GM04503 (cell line): Measurements from ENCODE around the gene SYNJ2.
A peak's percentile ranks its signal among the peaks of the same experiment; 100 is the strongest.

Source experiments
- DNase-seq: peaks from one replicate; pipeline ENCODE4 v3.0.0-alpha.2; 2012; ENCODE audit warnings: low read depth

The SYNJ2 gene

GRCh38 chr6:158041788-158042187 lies 60.1 kb downstream of the SYNJ2 start:
- no peak for DNase-seq

GRCh38 chr6:158042245-158042798 lies 60.7 kb downstream of the SYNJ2 start:
- DNase-seq, result no peak

GRCh38 chr6:158043008-158043407 lies 61.3 kb downstream of the SYNJ2 start:
- DNase-seq, result no peak

- no peak for DNase-seq
Observed at GRCh38 chr6:158043586-158044524, 62.2 kb downstream of the SYNJ2 start.

- DNase-seq, result no peak
Observed at GRCh38 chr6:158044525-158044888, 62.8 kb downstream of the SYNJ2 start.

- no peak for DNase-seq
Observed at GRCh38 chr6:158046201-158047126, 64.8 kb downstream of the SYNJ2 start.

- DNase-seq, result no peak
Observed at GRCh38 chr6:158047127-158047518, 65.5 kb downstream of the SYNJ2 start.

- no peak for DNase-seq
Observed at GRCh38 chr6:158047563-158048323, 66.1 kb downstream of the SYNJ2 start.

GRCh38 chr6:158048589-158048988 lies 66.9 kb downstream of the SYNJ2 start:
- no peak for DNase-seq

- no peak for DNase-seq
Observed at GRCh38 chr6:158049055-158050028, 67.7 kb downstream of the SYNJ2 start.

GRCh38 chr6:158050107-158050735 lies 68.6 kb downstream of the SYNJ2 start:
- no peak for DNase-seq

- peak; percentile 85 for DNase-seq
Observed at GRCh38 chr6:158050955-158051354, 69.3 kb downstream of the SYNJ2 start.

- no peak for DNase-seq
Observed at GRCh38 chr6:158051968-158052367, 70.3 kb downstream of the SYNJ2 start.

- DNase-seq, result no peak
Observed at GRCh38 chr6:158053377-158054313, 72.0 kb downstream of the SYNJ2 start.

GRCh38 chr6:158056355-158056754 lies 74.7 kb downstream of the SYNJ2 start:
- no peak for DNase-seq

GRCh38 chr6:158056804-158057203 lies 75.1 kb downstream of the SYNJ2 start:
- DNase-seq, result no peak

GRCh38 chr6:158057213-158057987 lies 75.7 kb downstream of the SYNJ2 start:
- peak; percentile 91 for DNase-seq

- no peak for DNase-seq
Observed at GRCh38 chr6:158058171-158058651, 76.5 kb downstream of the SYNJ2 start.
